HL-60/S4 (cell line): ENCODE measurements around the gene PHB1.

Experiments used
- in situ Hi-C: fragments of 300-500 bp; cut with MboI; formaldehyde crosslinking; loops from 2 replicates; pipeline ENCODE4 v1.14.3; 2022; ENCODE audit warnings: low sequenced_read_pairs

Gene PHB1

GRCh38 chr17:49439673-49440571 is 25.2 kb upstream of the PHB1 start:
- in situ Hi-C loops, result loop anchor here (10.0 kb wide), 1 partner anchor 115 kb away; no protein-coding TSS in a partner anchor

- in situ Hi-C loops, result loop anchor here (10.0 kb wide), 1 partner anchor 116 kb away; no protein-coding TSS in a partner anchor
Observed at GRCh38 chr17:49439305-49439672, 24.6 kb upstream of the PHB1 start.

- in situ Hi-C loops, result loop anchor here (10.0 kb wide), 1 partner anchor 116 kb away; no protein-coding TSS in a partner anchor
Observed at GRCh38 chr17:49438436-49439278, 24.0 kb upstream of the PHB1 start.

GRCh38 chr17:49437696-49438435 is 23.2 kb upstream of the PHB1 start:
- in situ Hi-C loops, result loop anchor here (10.0 kb wide), 1 partner anchor 117 kb away; no protein-coding TSS in a partner anchor

- in situ Hi-C loops, result loop anchor here (10.0 kb wide), 1 partner anchor 119 kb away; no protein-coding TSS in a partner anchor
Observed at GRCh38 chr17:49436174-49436573, 21.5 kb upstream of the PHB1 start.

- in situ Hi-C loops, result loop anchor here (10.0 kb wide), 1 partner anchor 119 kb away; no protein-coding TSS in a partner anchor
Observed at GRCh38 chr17:49435671-49436029, 21.0 kb upstream of the PHB1 start.

GRCh38 chr17:49434821-49435670 is 20.4 kb upstream of the PHB1 start:
- in situ Hi-C loops, result loop anchor here (10.0 kb wide), 1 partner anchor 120 kb away; no protein-coding TSS in a partner anchor

GRCh38 chr17:49433000-49433694 is 18.5 kb upstream of the PHB1 start:
- in situ Hi-C loops, result loop anchor here (10.0 kb wide), 1 partner anchor 122 kb away; no protein-coding TSS in a partner anchor

GRCh38 chr17:49431743-49432142 is 17.1 kb upstream of the PHB1 start:
- in situ Hi-C loops, result loop anchor here (10.0 kb wide), 1 partner anchor 123 kb away; no protein-coding TSS in a partner anchor

GRCh38 chr17:49425004-49425286 is 10.3 kb upstream of the PHB1 start:
- in situ Hi-C loops, result no loop called here

- in situ Hi-C loops, result loop anchor here (25.0 kb wide), 1 partner anchor 263 kb away; the partner anchor contains the start of gene SPOP
Observed at GRCh38 chr17:49424276-49425003, 9.8 kb upstream of the PHB1 start.

- in situ Hi-C loops, result loop anchor here (25.0 kb wide), 1 partner anchor 265 kb away; the partner anchor contains the start of gene SPOP
Observed at GRCh38 chr17:49422714-49423113, 8.0 kb upstream of the PHB1 start.

GRCh38 chr17:49419761-49420160 is 5.1 kb upstream of the PHB1 start:
- in situ Hi-C loops, result loop anchor here (25.0 kb wide), 1 partner anchor 268 kb away; the partner anchor contains the start of gene SPOP

- in situ Hi-C loops, result loop anchor here (25.0 kb wide), 1 partner anchor 268 kb away; the partner anchor contains the start of gene SPOP
Observed at GRCh38 chr17:49418754-49419740, 4.4 kb upstream of the PHB1 start.

- in situ Hi-C loops, result loop anchor here (25.0 kb wide), 1 partner anchor 273 kb away; the partner anchor contains the start of gene SPOP
Observed at GRCh38 chr17:49414271-49414621, 436 bp downstream of the PHB1 start.

GRCh38 chr17:49409066-49409465 is 5.6 kb downstream of the PHB1 start:
- in situ Hi-C loops, result loop anchor here (25.0 kb wide), 1 partner anchor 278 kb away; the partner anchor contains the start of gene SPOP

GRCh38 chr17:49407981-49408501 is 6.6 kb downstream of the PHB1 start:
- in situ Hi-C loops, result loop anchor here (25.0 kb wide), 1 partner anchor 279 kb away; the partner anchor contains the start of gene SPOP
